Measurements from ENCODE around the gene FAM229B. TPM values are rescaled to one million over a fixed set of nuclear protein-coding genes. Genes with fewer than 3 reads are reported as not detected.
A peak's percentile ranks its signal among the peaks of the same experiment; 100 is the strongest.

Gene FAM229B
- total and polyA plus RNA-seq, 2 of the 4 experiments (the other 2 are of a cell fraction), result 8.6 to 25.6 TPM

GRCh38 chr6:112106562-112106961 is 19.2 kb downstream of the FAM229B start:
- Histone ChIP-seq H2BK120ac (ENCODE audit: low read depth, low read length) (no peak overlapping the region), H3K4me3 (ENCODE audit: insufficient read depth, low read depth, low read length) (no peak overlapping the region), H2BK5ac (ENCODE audit: low read depth, low read length, poor library complexity, severe bottlenecking) (no peak overlapping the region), H3K36me3 (ENCODE audit: control insufficient read depth, insufficient read depth, low read length) (peaks cover 25% of the 10 kb centered on the region), H4K91ac (ENCODE audit: insufficient read depth, low read depth, low read length) (no peak overlapping the region), H2AFZ (replicated peaks; ENCODE audit: low read length, poor library complexity) (no peak overlapping the region), H3K27ac (ENCODE audit: insufficient read depth, low read length) (no peak overlapping the region), H4K20me1 (ENCODE audit: insufficient read depth, low read length) (no peaks in the 10 kb centered on the region), H3K79me1 (ENCODE audit: low read depth in 1 of 2, low read length in 2 of 2) (no peaks in the 10 kb centered on the region), H3K4me2 (ENCODE audit: low read depth, low read length) (no peak overlapping the region), H3K4me1 (ENCODE audit: control insufficient read depth, insufficient read depth, low read length) (peaks cover 2% of the 10 kb centered on the region; the same call in 1 of the 2 replicates), H3K9me1 (ENCODE audit: insufficient read depth, low read length) (peaks cover 6% of the 10 kb centered on the region; the same call in 1 of the 2 replicates), H3K14ac (replicated peaks; ENCODE audit: low read depth, low read length) (no peak overlapping the region), H3K23ac (ENCODE audit: low read depth, low read length) (no peak overlapping the region; the same call in 1 of the 2 replicates), H4K5ac (ENCODE audit: low read depth, low read length) (no peak overlapping the region), H4K8ac (ENCODE audit: low read depth in 2 of 2, low read length in 2 of 2) (no peak overlapping the region), H3K9ac (ENCODE audit: low read depth, low read length) (no peak overlapping the region), H2BK20ac (ENCODE audit: low read depth, low read length) (no peak overlapping the region), H3K56ac (ENCODE audit: extremely low read depth, insufficient read depth, low read length) (no peak overlapping the region), H3K4ac (ENCODE audit: low read depth, low read length) (no peak overlapping the region), H2AK9ac (replicated peaks; ENCODE audit: low read depth, low read length, poor library complexity) (peak overlapping the region; percentile 61), H3K18ac (ENCODE audit: low read depth, low read length) (no peak overlapping the region), H2AK5ac (ENCODE audit: low read depth, low read length) (no peak overlapping the region), H2BK15ac (ENCODE audit: low read depth, low read length) (no peak overlapping the region), H3K27me3 (ENCODE audit: control insufficient read depth, insufficient read depth, low read length) (no peaks in the 10 kb centered on the region), H3K9me3 (ENCODE audit: control insufficient read depth, insufficient read depth, low read length) (no peaks in the 10 kb centered on the region)
- TF ChIP-seq RCOR1 (IDR thresholded peaks at IDR 0.05; ENCODE audit: insufficient replicate concordance, low read length) (no peak), RFX5 (IDR thresholded peaks at IDR 0.05; ENCODE audit: low read depth, low read length) (no peak), BHLHE40 (IDR thresholded peaks at IDR 0.05; ENCODE audit: low read depth, low read length) (no peak), SMC3 (IDR thresholded peaks at IDR 0.05; ENCODE audit: low read depth, low read length) (no peak), MAFK (IDR thresholded peaks at IDR 0.05; ENCODE audit: low read depth, low read length) (no peak), CTCF (conservative IDR thresholded peaks at IDR 0.05; ENCODE audit: low read depth, low read length) (no peak), CHD1 (IDR thresholded peaks at IDR 0.05; ENCODE audit: low read depth, low read length) (no peak), FOS (IDR thresholded peaks at IDR 0.05; ENCODE audit: low read depth, low read length) (no peak), USF2 (IDR thresholded peaks at IDR 0.05; ENCODE audit: low read depth, low read length) (no peak), CEBPB (IDR thresholded peaks at IDR 0.05; ENCODE audit: low read depth, low read length) (no peak), POLR2A (IDR thresholded peaks at IDR 0.05; ENCODE audit: low read depth, low read length) (no peak)
- intact Hi-C loops (cut with micrococcal nuclease) (no loop called here), in situ Hi-C loops (cut with MboI; ENCODE audit: low sequenced_read_pairs) (no loop called here), dilution Hi-C loops (cut with HindIII; ENCODE audit: low sequenced_read_pairs, unreplicated experiment) (no loop called here)
- no CpG with 5 or more reads among the region's 2 CpGs for WGBS, 2 experiments (ENCODE audit: extremely low coverage in 2 of 2, insufficient read length in 1 of 2)
- ChIA-PET CTCF (no interaction called here), POLR2A (ENCODE audit: unreplicated experiment) (no interaction called here)
- BruUV-seq (replicated peaks), result no TSS peak
- no peak for DNase-seq
- ATAC-seq (ENCODE audit: low read depth), result no peak

Data from IMR-90 (cell line).